Mesenchymal stem cell (in vitro differentiated cells and primary cell): ENCODE data around the gene FAM13A.
"Not testable (repeated sequence)": the region's sequence is repeated elsewhere in the genome, so short reads cannot be mapped to it uniquely, and the experiment has no call there.

ENCODE experiments used
- DNase-seq: peaks from one replicate; pipeline ENCODE4 v3.0.0-alpha.2; 2013
- H2AFZ ChIP-seq: one replicate; pipeline ENCODE4 v1.6.1; 2013; ENCODE audit warnings: low read depth, mild to moderate bottlenecking, control low read depth, inconsistent platforms, low read length, moderate library complexity
- H2AK5ac ChIP-seq: 2 replicates; pipeline ENCODE4 v1.6.1; 2013; ENCODE audit warnings: low read length, moderate library complexity, mild to moderate bottlenecking, inconsistent platforms; ENCODE audit not compliant: severe bottlenecking
- H2BK120ac ChIP-seq: one replicate; pipeline ENCODE4 v1.6.1; 2013; ENCODE audit warnings: low read depth, mild to moderate bottlenecking, inconsistent platforms, low read length, moderate library complexity
- H2BK12ac ChIP-seq, 2 experiments: one replicate each; pipeline ENCODE4 v1.6.1; 2013; ENCODE audit warnings: inconsistent platforms in 2 of 2, low read length in 2 of 2, mild to moderate bottlenecking in 2 of 2, moderate library complexity in 2 of 2, control low read depth in 1 of 2
- H2BK15ac ChIP-seq: one replicate; pipeline ENCODE4 v1.6.1; 2013; ENCODE audit warnings: mild to moderate bottlenecking, low read depth, inconsistent platforms; ENCODE audit not compliant: poor library complexity, severe bottlenecking
- H2BK5ac ChIP-seq: 2 replicates; pipeline ENCODE4 v1.6.1; 2013; ENCODE audit warnings: low read depth, mild to moderate bottlenecking, low read length, control low read depth, inconsistent platforms; ENCODE audit not compliant: poor library complexity, severe bottlenecking
- H3K14ac ChIP-seq, 2 experiments: one replicate each; pipeline ENCODE4 v1.6.1; 2013; ENCODE audit warnings: inconsistent platforms in 2 of 2, low read length in 2 of 2, control low read depth in 1 of 2, mild to moderate bottlenecking in 1 of 2, moderate library complexity in 1 of 2
- H3K18ac ChIP-seq, 2 experiments: one replicate each; pipeline ENCODE4 v1.6.1; 2013; ENCODE audit warnings: inconsistent platforms in 2 of 2, low read length in 2 of 2, control low read depth in 1 of 2, low read depth in 1 of 2, mild to moderate bottlenecking in 1 of 2
- H3K23ac ChIP-seq, 2 experiments: one replicate each; pipeline ENCODE4 v1.6.1; 2013; ENCODE audit warnings: inconsistent platforms in 2 of 2, low read length in 2 of 2, mild to moderate bottlenecking in 2 of 2, moderate library complexity in 2 of 2, control low read depth in 1 of 2
- H3K27ac ChIP-seq: 2 replicates; pipeline ENCODE4 v1.5.1; 2013; ENCODE audit warnings: mild to moderate bottlenecking, moderate library complexity, low read length, control low read depth, inconsistent platforms; ENCODE audit not compliant: poor library complexity, severe bottlenecking
- H3K27me3 ChIP-seq, 2 experiments: 2 replicates each; pipeline versions ENCODE4 v1.6.1 to v1.7.0; 2013; ENCODE audit warnings: low read length in 2 of 2, mild to moderate bottlenecking in 2 of 2, moderate library complexity in 2 of 2, control low read depth in 1 of 2, inconsistent platforms in 1 of 2; ENCODE audit not compliant: control insufficient read depth in 1 of 2, insufficient read depth in 1 of 2
- H3K36me3 ChIP-seq, 2 experiments: 2 replicates each; pipeline versions ENCODE4 v1.6.1 to v1.7.0; 2013; ENCODE audit warnings: low read length in 2 of 2, control low read depth in 1 of 2, inconsistent platforms in 1 of 2, low read depth in 1 of 2, mild to moderate bottlenecking in 1 of 2; ENCODE audit not compliant: insufficient read depth in 2 of 2, control insufficient read depth in 1 of 2
- H3K4ac ChIP-seq, 2 experiments: one replicate each; pipeline ENCODE4 v1.6.1; 2013; ENCODE audit warnings: inconsistent platforms in 2 of 2, low read length in 2 of 2, mild to moderate bottlenecking in 2 of 2, moderate library complexity in 2 of 2, control low read depth in 1 of 2, low read depth in 1 of 2
- H3K4me1 ChIP-seq: 2 replicates; pipeline ENCODE4 v1.6.1; 2013; ENCODE audit warnings: low read depth, low read length, control low read depth; ENCODE audit not compliant: control insufficient read depth, insufficient read depth
- H3K4me2 ChIP-seq: 2 replicates; pipeline ENCODE4 v1.6.1; 2013; ENCODE audit warnings: low read length, mild to moderate bottlenecking, inconsistent platforms; ENCODE audit not compliant: poor library complexity, severe bottlenecking
- H3K4me3 ChIP-seq, 2 experiments: 2 replicates each; pipeline versions ENCODE4 v1.5.1 to v1.7.0; 2013; ENCODE audit warnings: low read length in 2 of 2, mild to moderate bottlenecking in 2 of 2, control low read depth in 1 of 2, low read depth in 1 of 2; ENCODE audit not compliant: insufficient read depth in 1 of 2
- H3K79me1 ChIP-seq: replicated peaks from 2 replicates; pipeline ENCODE4 v1.6.1; 2013; ENCODE audit warnings: mild to moderate bottlenecking, control low read depth, low read length, inconsistent platforms; ENCODE audit not compliant: poor library complexity, severe bottlenecking
- H3K9ac ChIP-seq: 2 replicates; pipeline ENCODE4 v1.7.0; 2013; ENCODE audit warnings: mild to moderate bottlenecking, low read length, moderate library complexity
- H3K9me3 ChIP-seq: 2 replicates; pipeline ENCODE4 v1.7.0; 2013; ENCODE audit warnings: mild to moderate bottlenecking, low read length; ENCODE audit not compliant: control insufficient read depth
- H4K8ac ChIP-seq: one replicate; pipeline ENCODE4 v1.6.1; 2013; ENCODE audit warnings: inconsistent platforms, mild to moderate bottlenecking, low read length, moderate library complexity
- H4K91ac ChIP-seq: one replicate; pipeline ENCODE4 v1.6.1; 2013; ENCODE audit warnings: mild to moderate bottlenecking, low read length, inconsistent platforms
- WGBS: methylation state at CpG from one replicate; pipeline ENCODE4 v1.1.7; 2013; ENCODE audit warnings: mixed read lengths; 5-methylcytosine and 5-hydroxymethylcytosine counted together

The FAM13A gene

DNA sequence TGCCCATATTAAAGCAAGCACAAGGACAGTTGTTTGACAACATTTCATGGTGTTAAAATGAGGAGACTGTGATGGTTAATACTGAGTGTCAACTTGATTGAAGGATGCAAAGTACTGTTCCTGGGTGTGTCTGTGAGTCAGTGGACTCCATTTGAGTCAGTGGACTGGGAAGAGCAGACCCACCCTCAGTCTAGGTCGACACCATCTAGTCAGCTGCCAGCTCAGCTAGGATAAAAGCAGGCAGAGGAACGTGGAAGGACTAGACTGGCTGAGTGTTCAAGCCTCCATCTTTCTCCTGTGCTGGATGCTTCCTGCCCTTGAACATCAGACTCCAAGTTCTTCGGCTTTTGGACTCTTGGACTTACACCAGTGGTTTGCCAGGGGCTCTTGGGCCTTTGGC lies 203.4 kb downstream of the FAM13A start:
- not testable (repeated sequence) for H3K9me3 ChIP-seq, H3K9ac ChIP-seq, H2AFZ ChIP-seq, H2BK120ac ChIP-seq, H3K18ac ChIP-seq, H3K27ac ChIP-seq, H4K8ac ChIP-seq, H2BK5ac ChIP-seq, H3K79me1 ChIP-seq, H2AK5ac ChIP-seq, H3K4me1 ChIP-seq, H3K4ac ChIP-seq, H3K4me2 ChIP-seq, DNase-seq, H3K36me3 ChIP-seq, H2BK15ac ChIP-seq, H3K14ac ChIP-seq, H4K91ac ChIP-seq, H3K23ac ChIP-seq, H3K27me3 ChIP-seq, H2BK12ac ChIP-seq, H3K4me3 ChIP-seq
- 90% methylated on average over 3 of the region's 3 CpGs for WGBS

GRCh38 chr4:88846206-88846790 lies 210.7 kb downstream of the FAM13A start:
- no peaks in the 10 kb centered on the region for H3K79me1 ChIP-seq
- H2BK15ac ChIP-seq: no peak overlapping the region
- no peaks in the 10 kb centered on the region for H3K9me3 ChIP-seq
- H3K9ac ChIP-seq: peak overlapping the region; percentile 69
- no peaks in the 10 kb centered on the region for H3K27me3 ChIP-seq
- H4K8ac ChIP-seq: no peak overlapping the region
- no peak overlapping the region for H2AK5ac ChIP-seq
- H3K36me3 ChIP-seq: peaks cover 0 to 4% of the 10 kb centered on the region in 2 experiments
- peak overlapping the region in 1 of 2 experiments; percentile 51 for H3K4me3 ChIP-seq
- 96% methylated on average over 3 of the region's 4 CpGs for WGBS
- no peak overlapping the region for H3K14ac ChIP-seq
- no peak overlapping the region for H2BK12ac ChIP-seq
- no peaks in the 10 kb centered on the region for H3K4me1 ChIP-seq
- no peak for DNase-seq
- no peak overlapping the region for H4K91ac ChIP-seq
- no peak overlapping the region for H2BK5ac ChIP-seq
- H3K27ac ChIP-seq: no peak overlapping the region
- no peak overlapping the region for H2AFZ ChIP-seq
- H3K4me2 ChIP-seq: no peak overlapping the region
- no peak overlapping the region for H3K18ac ChIP-seq
- no peak overlapping the region for H3K4ac ChIP-seq
- H3K23ac ChIP-seq: no peak overlapping the region
- H2BK120ac ChIP-seq: no peak overlapping the region

GRCh38 chr4:88843067-88843685 lies 213.8 kb downstream of the FAM13A start:
- no peak overlapping the region for H2BK12ac ChIP-seq
- no peak overlapping the region for H3K9ac ChIP-seq
- no peak overlapping the region for H2BK15ac ChIP-seq
- H4K8ac ChIP-seq: no peak overlapping the region
- H2BK5ac ChIP-seq: no peak overlapping the region
- H3K4me3 ChIP-seq: no peak overlapping the region
- no peak overlapping the region for H3K23ac ChIP-seq
- no peak overlapping the region for H2AFZ ChIP-seq
- H3K4me2 ChIP-seq: no peak overlapping the region
- DNase-seq: no peak
- no peak overlapping the region for H3K27ac ChIP-seq
- no peak overlapping the region for H2BK120ac ChIP-seq
- H3K18ac ChIP-seq: no peak overlapping the region
- H3K36me3 ChIP-seq: peaks cover 0 to 2% of the 10 kb centered on the region in 2 experiments
- WGBS: 95% methylated on average over 5 of the region's 8 CpGs
- no peaks in the 10 kb centered on the region for H3K4me1 ChIP-seq
- no peaks in the 10 kb centered on the region for H3K79me1 ChIP-seq
- H4K91ac ChIP-seq: no peak overlapping the region
- no peaks in the 10 kb centered on the region for H3K27me3 ChIP-seq
- H3K9me3 ChIP-seq: no peaks in the 10 kb centered on the region
- no peak overlapping the region for H3K4ac ChIP-seq
- H2AK5ac ChIP-seq: no peak overlapping the region
- H3K14ac ChIP-seq: no peak overlapping the region

- Histone ChIP-seq H2BK5ac (no peak overlapping the region), H2BK12ac (no peak overlapping the region), H3K79me1 (no peaks in the 10 kb centered on the region), H2BK15ac (no peak overlapping the region), H3K14ac (no peak overlapping the region), H3K4ac (no peak overlapping the region), H3K27ac (no peak overlapping the region), H3K18ac (no peak overlapping the region), H3K23ac (no peak overlapping the region), H4K91ac (no peak overlapping the region), H3K4me2 (no peak overlapping the region), H2AK5ac (no peak overlapping the region), H2AFZ (no peak overlapping the region), H3K9me3 (no peaks in the 10 kb centered on the region), H2BK120ac (no peak overlapping the region), H3K27me3 (no peaks in the 10 kb centered on the region), H3K4me3 (no peak overlapping the region), H3K9ac (no peak overlapping the region), H3K4me1 (no peaks in the 10 kb centered on the region), H4K8ac (no peak overlapping the region), H3K36me3 (no peaks in the 10 kb centered on the region)
- no peak for DNase-seq
- WGBS: 92% methylated on average over 3 of the region's 4 CpGs
These were observed 215.3 kb downstream of the FAM13A start for GRCh38 chr4:88841635-88842034.
